GM23248 (cell line): ENCODE results near the gene VHLL.

Source experiments
- EZH2 ChIP-seq: fragments of 200-600 bp; sonication (generic); IDR thresholded peaks from 2 replicates; pipeline ENCODE4 v1.6.1; 2018; ENCODE audit warnings: antibody characterized with exemption, mild to moderate bottlenecking; ENCODE audit not compliant: insufficient read depth, poor library complexity, severe bottlenecking
- EZH2phosphoT487 ChIP-seq: fragments of 200-600 bp; sonication (generic); IDR thresholded peaks from 2 replicates; pipeline ENCODE4 v1.6.1; 2018; ENCODE audit warnings: antibody characterized with exemption, moderate library complexity, mild to moderate bottlenecking, low read depth; ENCODE audit not compliant: insufficient read depth

- no peak for TF ChIP-seq EZH2
- TF ChIP-seq EZH2phosphoT487, result no peak
Observed at GRCh38 chr1:156282479-156283222, 16.5 kb downstream of the VHLL start, which contains the start of gene SMG5.
